ENCODE measurements around the gene STX1B. TPM values are rescaled to one million over a fixed set of nuclear protein-coding genes. Genes with fewer than 3 reads are reported as not detected.
"Not testable (repeated sequence)": the region's sequence is repeated elsewhere in the genome, so short reads cannot be mapped to it uniquely, and the experiment has no call there.

The STX1B gene
- total and polyA plus RNA-seq, 2 of the 8 experiments (the other 6 are each of a cell fraction or from before 2014, with no cell fraction given), result 8.9 to 20.2 TPM

DNA sequence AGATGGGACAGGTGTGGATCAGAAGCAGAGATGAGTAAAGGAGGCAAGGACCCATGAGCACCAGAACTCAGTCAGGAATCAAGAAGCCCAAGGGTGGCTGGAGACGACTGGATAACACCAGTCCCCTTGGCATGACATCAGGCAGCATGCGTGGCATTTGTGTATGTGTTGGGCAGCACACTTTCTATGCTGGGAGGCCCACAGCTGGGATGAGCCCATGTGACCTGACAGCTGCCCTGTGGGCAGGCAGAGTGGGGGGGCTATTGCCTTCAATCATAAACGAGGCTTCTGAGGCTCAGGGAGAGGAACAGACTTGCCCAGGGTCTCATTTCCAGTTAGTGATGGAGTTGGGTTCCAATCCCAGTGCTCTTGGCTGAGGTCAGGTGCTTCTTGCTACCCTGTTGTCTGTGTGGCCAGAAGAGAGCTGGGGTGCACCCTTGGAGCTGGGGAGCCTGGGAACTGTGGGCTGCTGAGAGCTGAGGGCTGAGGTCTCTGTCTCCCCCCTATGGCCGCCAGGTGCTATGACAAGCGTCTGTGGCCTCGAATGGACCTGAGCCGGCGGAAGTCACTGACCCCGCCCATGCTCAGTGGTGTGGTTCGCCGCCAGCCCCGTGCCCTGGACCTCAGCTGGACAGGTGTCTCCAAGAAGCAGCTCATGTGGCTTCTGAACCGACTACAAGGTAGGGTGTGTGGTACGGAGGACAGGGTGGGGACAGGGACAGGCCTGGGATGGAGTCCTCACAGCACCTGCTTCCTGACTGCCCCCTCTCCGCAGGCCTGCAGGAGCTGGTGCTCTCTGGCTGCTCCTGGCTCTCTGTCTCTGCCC is 68.6 kb downstream of the STX1B start (continued):
- TF ChIP-seq TCF12 (IDR thresholded peaks at IDR 0.05; ENCODE audit: low read depth, low read length) (0 out of 2 replicates have a peak, but pooled peaks have one; percentile 12), SP1 (IDR thresholded peaks at IDR 0.05; ENCODE audit: low read depth, low read length) (no peak), POLR2AphosphoS5 (IDR thresholded peaks at IDR 0.05; ENCODE audit: low read depth, low read length) (0 out of 2 replicates have a peak, but pooled peaks have one; percentile 37)
- TF ChIP-seq, protein P1, sequence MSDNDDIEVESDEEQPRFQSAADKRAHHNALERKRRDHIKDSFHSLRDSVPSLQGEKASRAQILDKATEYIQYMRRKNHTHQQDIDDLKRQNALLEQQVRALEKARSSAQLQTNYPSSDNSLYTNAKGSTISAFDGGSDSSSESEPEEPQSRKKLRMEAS (IDR thresholded peaks at IDR 0.05), result peak; percentile 27; the same call in 1 of the 2 replicates

DNA sequence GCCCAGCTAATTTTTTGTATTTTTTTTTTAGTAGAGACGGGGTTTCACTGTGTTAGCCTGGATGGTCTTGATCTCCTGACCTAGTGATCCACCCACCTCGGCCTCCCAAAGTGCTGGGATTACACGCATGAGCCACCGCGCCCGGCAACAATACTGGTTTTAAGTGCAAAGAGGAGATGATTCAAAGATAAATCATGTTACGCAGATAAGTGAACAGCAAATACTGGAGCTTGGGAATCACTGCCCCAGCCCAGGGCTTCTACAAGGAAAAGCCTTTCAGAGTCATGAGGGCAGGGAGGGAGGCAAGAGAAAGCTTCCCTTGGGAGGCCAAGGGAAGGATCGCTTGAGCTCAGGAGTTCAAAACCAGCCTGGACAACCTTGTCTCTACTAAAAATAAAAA is 70.9 kb downstream of the STX1B start:
- FAIRE-seq, result not testable (repeated sequence)
- WGBS, 2 experiments (ENCODE audit: extremely low coverage in 1 of 2, insufficient coverage in 1 of 2, insufficient read length in 1 of 2, insufficient replicate concordance in 2 of 2, low coverage in 1 of 2, low lambda C conversion rate in 2 of 2, missing lambda C conversion rate in 1 of 2), result 95% methylated on average over 8 of the region's 8 CpGs; no CpG with 5 or more reads in 1 of the 2 experiments
- POLR2A ChIA-PET (ENCODE audit: partially characterized antibody), result interaction anchor here (1.3 to 12.0 kb wide), 4 partner anchors 7 to 14 kb away, joined by 5 to 105 read pairs (median 21); partner anchors contain the start of genes FBXL19 and ORAI3

More for the DNA sequence above, 70.9 kb downstream of the STX1B start:
- H3K18ac ChIP-seq (ENCODE audit: extremely low read depth, low read length); H3K14ac ChIP-seq (ENCODE audit: insufficient read length); H3K56ac ChIP-seq (replicated peaks; ENCODE audit: insufficient read length, low read depth, low read length); H3K4me1 ChIP-seq (replicated peaks in 1 of 4; ENCODE audit: control insufficient read depth in 3 of 4, insufficient read depth in 4 of 4, low read length in 3 of 4); H4K8ac ChIP-seq (ENCODE audit: extremely low read depth, insufficient read depth, low read length); H2AFZ ChIP-seq (ENCODE audit: low read length); H3K27ac ChIP-seq (ENCODE audit: low read depth, low read length); H4K5ac ChIP-seq (ENCODE audit: insufficient read length, low read depth, low read length); H3K9ac ChIP-seq (replicated peaks in 1 of 4; ENCODE audit: extremely low read depth in 1 of 4, low read depth in 3 of 4, low read length in 3 of 4); H2BK20ac ChIP-seq (ENCODE audit: low read length); H3K27me3 ChIP-seq (replicated peaks in 1 of 4; ENCODE audit: control insufficient read depth in 3 of 4, extremely low read depth in 1 of 4, insufficient read depth in 3 of 4, low read length in 3 of 4); H3K79me1 ChIP-seq (ENCODE audit: low read depth, low read length); H3K9me3 ChIP-seq (ENCODE audit: insufficient read depth in 2 of 2, low read depth in 1 of 2, low read length in 1 of 2); H4K91ac ChIP-seq (replicated peaks; ENCODE audit: insufficient read length, low read length); H3K4me3 ChIP-seq (ENCODE audit: extremely low read depth in 1 of 4, insufficient read depth in 2 of 4, low read depth in 3 of 4, low read length in 4 of 4); H2BK5ac ChIP-seq (ENCODE audit: low read depth, low read length); H3K4me2 ChIP-seq (ENCODE audit: insufficient read depth in 1 of 2, low read depth in 2 of 2, low read length in 2 of 2); H3K4ac ChIP-seq (replicated peaks; ENCODE audit: insufficient read length, low read depth, low read length); H3K23me2 ChIP-seq (ENCODE audit: low read depth, low read length); H2BK120ac ChIP-seq (replicated peaks; ENCODE audit: low read depth, low read length); DNase-seq (ENCODE audit: low read depth in 1 of 2, low spot score in 2 of 2); H2BK12ac ChIP-seq (ENCODE audit: low read depth, low read length); H3K79me2 ChIP-seq (ENCODE audit: control insufficient read depth in 1 of 2, insufficient read depth in 2 of 2, low read length in 2 of 2); H2BK15ac ChIP-seq (ENCODE audit: low read length); H2AK5ac ChIP-seq (ENCODE audit: low read depth, low read length); H3K23ac ChIP-seq (ENCODE audit: insufficient read length): not testable (repeated sequence)
- CTCF ChIA-PET (ENCODE audit: partially characterized antibody), result interaction anchor here (1.1 to 4.5 kb wide), 3 partner anchors 10 to 94 kb away, joined by 3 to 20 read pairs (median 6); no protein-coding TSS in a partner anchor
- H4K20me1 ChIP-seq (replicated peaks in 1 of 2; ENCODE audit: control insufficient read depth in 1 of 2, insufficient read depth in 2 of 2, low read length in 2 of 2), result peaks cover 7 to 21% of the 10 kb centered on the region in 2 experiments
- peaks cover 16 to 32% (median 18%) of the 10 kb centered on the region in 4 experiments; a peak in 7 of 8 replicates for H3K36me3 ChIP-seq (ENCODE audit: control insufficient read depth in 2 of 4, insufficient read depth in 4 of 4, low read length in 3 of 4)
